Stimulated activated naive CD8-positive, alpha-beta T cell treated with anti-CD3 and anti-CD28 coated beads, Interleukin-15, Interleukin-2, amounts not matched to agents 100 U/mL and 50 U/mL, for 24 hours (primary cell): Measurements from ENCODE around the gene AGTRAP.

Experiments
- ATAC-seq: fragments of 150-1000 bp; cut with Tn5 transposase; one replicate; pipeline ENCODE4 v1.10.0; 2021
- DNase-seq: peaks from one replicate; pipeline ENCODE4 v3.0.0; 2021

Gene AGTRAP

GRCh38 chr1:11735854-11736745 is at the start of gene AGTRAP:
TSS of gene AGTRAP (plus strand) at chr1:11736136. CDS start at chr1:11736209, 73 bp downstream.
- peak; percentile 91 for DNase-seq
- ATAC-seq, result peak; percentile 81

- DNase-seq (no peak), ATAC-seq (no peak)
These were observed 47.4 kb upstream of the AGTRAP start for GRCh38 chr1:11688506-11688905.

GRCh38 chr1:11690397-11691301 is 45.3 kb upstream of the AGTRAP start:
- ATAC-seq (no peak), DNase-seq (no peak)

GRCh38 chr1:11691302-11691914 is 44.5 kb upstream of the AGTRAP start, which contains the start of gene DRAXIN:
TSS of gene DRAXIN (plus strand) at chr1:11691710. CDS start at chr1:11706259, 14,549 bp downstream.
- ATAC-seq (no peak), DNase-seq (no peak)

GRCh38 chr1:11691928-11692711 is 43.8 kb upstream of the AGTRAP start:
- ATAC-seq, result no peak
- no peak for DNase-seq

GRCh38 chr1:11693024-11693590 is 42.8 kb upstream of the AGTRAP start:
- peak; percentile 87 for ATAC-seq

GRCh38 chr1:11693917-11694316 is 42.0 kb upstream of the AGTRAP start:
- ATAC-seq (no peak), DNase-seq (no peak)

More at GRCh38 chr1:11693024-11693590, 42.8 kb upstream of the AGTRAP start:
- DNase-seq, result peak; percentile 55

GRCh38 chr1:11695861-11696260 is 40.1 kb upstream of the AGTRAP start:
- no peak for DNase-seq
- no peak for ATAC-seq

- DNase-seq, result no peak
- ATAC-seq, result no peak
These were observed 38.6 kb upstream of the AGTRAP start for GRCh38 chr1:11697188-11697892.

GRCh38 chr1:11697893-11698210 is 38.1 kb upstream of the AGTRAP start:
- ATAC-seq, result no peak
- no peak for DNase-seq

GRCh38 chr1:11700601-11701467 is 35.1 kb upstream of the AGTRAP start:
- ATAC-seq (no peak), DNase-seq (no peak)

- DNase-seq (no peak), ATAC-seq (no peak)
These were observed 34.4 kb upstream of the AGTRAP start for GRCh38 chr1:11701551-11701961.

- ATAC-seq (no peak), DNase-seq (no peak)
These were observed 33.7 kb upstream of the AGTRAP start for GRCh38 chr1:11701981-11702803.

GRCh38 chr1:11703357-11704193 is 32.4 kb upstream of the AGTRAP start:
- DNase-seq (no peak), ATAC-seq (no peak)

GRCh38 chr1:11704194-11704529 is 31.8 kb upstream of the AGTRAP start:
- no peak for DNase-seq
- no peak for ATAC-seq

GRCh38 chr1:11704691-11705475 is 31.1 kb upstream of the AGTRAP start:
- DNase-seq, result no peak
- no peak for ATAC-seq

- ATAC-seq (no peak), DNase-seq (no peak)
These were observed 30.3 kb upstream of the AGTRAP start for GRCh38 chr1:11705596-11705995.
